CD4-positive, alpha-beta T cell treated with Interleukin-6 for 4 hours (primary cell): ENCODE results near the gene MMP15.
"Not testable (repeated sequence)": the region's sequence is repeated elsewhere in the genome, so short reads cannot be mapped to it uniquely, and the experiment has no call there.

Experiments used
- DNase-seq: peaks from one replicate; pipeline ENCODE4 v3.0.0-alpha.2; 2020; ENCODE audit warnings: mixed read lengths

Gene MMP15

GRCh38 chr16:58051821-58052603 lies 26.5 kb downstream of the MMP15 start:
- no peak for DNase-seq

DNA sequence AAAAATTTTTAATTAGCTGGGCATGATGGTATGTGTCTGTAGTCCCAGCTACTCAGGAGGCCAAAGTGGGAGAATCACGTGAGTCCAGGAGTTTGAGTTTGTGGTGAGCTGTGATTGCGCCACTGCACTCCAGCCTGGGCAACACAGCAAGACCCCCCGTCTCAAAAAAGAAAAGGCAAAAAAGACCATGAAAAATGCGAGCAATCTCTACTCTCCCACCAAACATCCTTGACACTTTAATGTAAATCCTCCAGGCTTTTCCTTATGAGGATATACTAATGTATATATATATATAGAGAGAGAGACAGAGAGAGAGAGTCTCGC lies 28.1 kb downstream of the MMP15 start:
- no peak for DNase-seq

DNA sequence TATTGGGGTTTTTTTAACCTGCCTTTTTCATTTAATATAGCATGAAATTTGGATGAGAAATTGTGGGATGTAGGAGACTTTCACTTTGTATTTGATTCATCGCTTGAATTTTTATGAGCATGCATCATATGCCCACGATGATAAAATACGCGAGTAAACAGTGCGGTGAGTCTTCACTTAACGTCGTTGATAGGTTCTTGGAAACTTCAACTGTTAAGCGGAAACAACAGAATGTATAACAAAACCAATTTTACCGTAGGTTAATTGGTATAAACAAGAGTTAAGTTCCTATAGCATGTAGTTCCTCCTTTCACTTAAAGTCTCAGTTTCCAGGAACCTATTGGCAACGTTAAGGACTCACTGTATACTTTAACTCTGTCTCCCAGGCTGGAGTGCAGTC lies 28.7 kb downstream of the MMP15 start:
- no peak for DNase-seq

DNA sequence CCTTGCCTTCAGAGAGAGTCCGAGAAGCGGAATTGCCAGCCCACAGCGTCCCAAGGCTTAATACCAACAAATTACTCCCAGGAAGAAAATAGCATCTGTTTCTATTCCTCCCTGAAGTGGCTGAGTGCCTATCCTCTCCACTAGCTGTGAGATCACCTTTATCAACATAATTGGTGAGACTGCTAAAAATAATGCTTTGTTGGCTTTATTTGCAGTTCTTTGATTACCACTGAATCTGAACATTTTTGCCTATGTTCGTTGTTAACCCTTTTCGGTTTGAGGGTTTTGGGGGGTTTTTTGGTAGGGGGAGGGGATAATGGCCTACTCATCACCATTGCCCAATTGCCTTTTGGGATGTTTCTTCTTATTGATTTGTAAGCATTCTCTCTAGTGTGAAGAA lies 31.0 kb downstream of the MMP15 start:
- no peak for DNase-seq

GRCh38 chr16:58057121-58057520 lies 31.6 kb downstream of the MMP15 start:
- no peak for DNase-seq

DNA sequence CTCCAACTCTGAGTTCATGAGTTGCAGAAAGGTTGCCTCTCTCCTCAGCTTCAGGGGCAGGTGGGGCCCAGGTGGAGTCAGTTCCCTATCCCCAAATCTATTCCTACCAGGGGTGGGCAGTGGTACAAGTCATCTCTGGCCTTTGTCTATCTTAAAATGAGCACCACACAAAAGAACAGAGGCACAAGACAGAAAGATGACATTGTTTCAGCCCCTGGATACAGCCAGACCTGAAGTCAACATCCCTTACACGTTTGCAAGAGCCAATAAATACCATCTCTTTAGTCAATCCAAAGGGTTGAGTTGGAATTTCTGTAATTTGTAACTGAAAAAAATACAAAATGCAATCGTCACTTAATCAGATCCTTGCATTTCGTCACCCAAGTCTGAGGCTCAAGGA lies 32.2 kb downstream of the MMP15 start:
- no peak for DNase-seq

- DNase-seq = no peak
Observed at GRCh38 chr16:58062821-58063220, 37.3 kb downstream of the MMP15 start.

- no peak for DNase-seq
Observed at GRCh38 chr16:58063377-58064076, 38.0 kb downstream of the MMP15 start.

GRCh38 chr16:58070585-58070984 lies 45.0 kb downstream of the MMP15 start:
- DNase-seq = no peak

DNA sequence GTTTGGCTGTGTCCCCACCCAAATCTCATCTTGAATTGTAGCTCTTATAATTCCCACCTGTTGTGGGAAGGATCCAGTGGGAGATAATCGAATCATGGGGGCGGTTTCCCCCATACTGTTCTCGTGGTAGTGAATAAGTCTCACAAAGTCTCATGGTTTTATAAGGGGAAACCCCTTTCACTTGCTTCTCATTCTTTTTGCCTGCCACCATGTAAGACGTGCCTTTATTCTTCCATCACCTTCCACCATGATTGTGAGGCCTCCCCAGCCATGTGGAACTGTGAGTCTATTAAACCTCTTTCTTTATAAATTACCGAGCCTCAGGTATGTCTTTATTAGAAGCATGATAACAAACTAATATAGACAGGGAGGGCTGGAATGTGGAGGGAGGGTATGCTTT lies 46.6 kb downstream of the MMP15 start:
- DNase-seq = not testable (repeated sequence)

DNA sequence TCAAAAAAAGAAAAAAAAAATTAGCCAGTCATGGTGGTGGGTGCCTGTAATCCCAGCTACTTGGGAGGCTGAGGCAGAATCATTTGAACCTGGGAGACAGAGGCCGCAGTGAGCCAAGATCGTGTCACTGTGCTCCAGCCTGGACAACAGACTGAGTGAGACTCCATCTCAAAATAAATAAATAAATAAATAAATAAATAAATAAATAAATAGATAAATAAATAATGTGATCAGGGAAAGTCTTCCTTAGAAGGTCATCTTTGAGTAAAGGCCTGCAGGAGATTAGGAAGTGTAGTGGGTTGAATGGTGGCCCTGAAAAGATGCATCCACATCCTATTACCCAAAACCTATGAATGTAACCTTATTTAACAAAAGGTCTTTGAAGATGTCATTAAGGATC lies 47.5 kb downstream of the MMP15 start:
- not testable (repeated sequence) for DNase-seq

- no peak for DNase-seq
Observed at GRCh38 chr16:58074657-58075056, 49.1 kb downstream of the MMP15 start.

- no peak for DNase-seq
Observed at GRCh38 chr16:58076514-58076913, 51.0 kb downstream of the MMP15 start.

DNA sequence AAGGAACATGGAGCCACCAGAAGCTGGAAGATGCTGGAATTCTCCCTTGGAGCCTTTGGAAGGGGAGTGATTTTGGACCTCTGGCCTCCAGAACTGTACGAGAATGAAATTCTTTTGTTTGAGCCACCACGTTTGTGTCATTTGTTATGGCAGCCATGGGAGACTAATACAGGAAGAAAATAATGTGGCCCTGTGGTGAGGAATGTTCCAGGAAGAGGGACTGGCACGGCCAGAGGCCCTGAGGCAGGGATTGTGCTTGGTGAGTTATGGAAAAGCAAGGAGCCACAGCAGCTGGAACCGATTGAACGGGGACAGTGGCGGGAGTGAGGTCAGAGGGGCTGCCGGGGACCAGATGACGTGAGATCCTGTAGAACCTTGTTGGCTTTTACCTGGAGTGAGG lies 52.2 kb downstream of the MMP15 start:
- DNase-seq = no peak

- not testable (repeated sequence) for DNase-seq
Observed at GRCh38 chr16:58080657-58081056, 55.1 kb downstream of the MMP15 start.

DNA sequence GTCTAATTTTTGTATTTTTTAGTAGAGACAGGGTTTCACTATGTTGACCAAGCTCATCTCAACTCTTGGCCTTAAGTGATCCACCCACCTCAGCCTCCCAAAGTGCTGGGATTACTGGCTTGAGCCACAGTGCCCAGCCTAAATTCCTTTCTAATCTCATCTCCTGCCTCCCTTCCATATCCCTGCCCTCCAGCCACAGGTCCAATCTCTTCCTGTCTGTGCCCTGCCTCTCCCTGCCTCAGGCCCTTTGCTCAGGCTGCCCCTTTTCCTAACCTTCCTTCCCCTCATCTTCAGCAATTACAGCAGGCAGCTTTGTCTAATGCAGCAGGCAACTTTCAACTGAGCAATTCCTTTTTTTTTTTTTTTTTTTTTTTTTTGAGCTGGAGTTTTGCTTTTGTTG lies 56.8 kb downstream of the MMP15 start:
- DNase-seq = no peak

GRCh38 chr16:58084635-58085034 lies 59.1 kb downstream of the MMP15 start:
- DNase-seq = no peak

DNA sequence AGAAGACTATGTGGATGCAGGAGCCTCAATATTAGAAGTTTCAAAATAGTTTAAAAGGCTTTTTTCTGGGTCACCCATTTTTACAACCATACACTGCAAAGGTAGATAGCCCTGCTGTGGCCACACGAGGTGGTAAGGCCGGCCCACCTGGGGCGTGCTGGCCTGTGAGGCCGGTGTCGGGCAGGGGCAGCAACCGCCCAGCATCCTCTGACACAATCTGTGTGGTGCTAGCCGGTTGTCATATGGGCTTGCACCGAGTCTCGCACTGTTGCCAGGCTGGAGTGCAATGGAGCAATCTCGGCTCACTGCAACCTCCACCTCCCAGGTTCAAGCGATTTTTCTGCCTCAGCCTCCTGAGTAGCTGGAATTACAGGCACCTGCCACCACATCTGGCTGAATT lies 59.6 kb downstream of the MMP15 start:
- DNase-seq = no peak

DNA sequence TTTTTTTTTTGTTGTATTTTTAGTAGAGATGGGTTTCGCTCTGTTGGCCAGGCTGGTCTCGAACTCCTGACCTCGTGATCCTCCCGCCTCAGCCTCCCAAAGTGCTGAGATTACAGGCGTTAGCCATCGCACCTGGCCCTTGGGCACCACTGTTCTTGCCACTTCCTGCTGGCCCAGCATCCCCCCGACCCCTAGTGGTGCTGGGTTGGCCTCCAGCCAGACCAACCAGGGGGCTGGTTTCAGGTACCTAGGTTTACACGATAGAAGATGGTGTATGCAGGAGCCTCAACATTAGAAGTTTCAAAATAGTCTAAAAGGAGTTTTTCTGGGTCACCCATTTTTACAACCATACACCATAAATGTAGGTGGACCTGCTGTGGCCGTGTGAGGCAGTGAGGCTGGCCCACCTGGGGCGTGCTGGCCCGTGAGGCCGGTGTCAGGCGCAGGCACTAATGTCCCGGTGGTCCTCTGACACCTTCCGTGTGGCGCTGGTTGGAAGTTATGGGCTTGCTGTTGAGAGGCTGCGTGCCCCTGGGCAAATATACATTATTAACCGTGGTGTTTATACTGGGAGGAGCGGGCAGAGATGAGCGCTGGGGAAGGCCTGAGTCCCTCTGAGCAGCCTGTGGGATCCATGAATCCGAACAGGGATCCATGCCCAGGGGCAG lies 60.2 kb downstream of the MMP15 start:
- DNase-seq = no peak

DNA sequence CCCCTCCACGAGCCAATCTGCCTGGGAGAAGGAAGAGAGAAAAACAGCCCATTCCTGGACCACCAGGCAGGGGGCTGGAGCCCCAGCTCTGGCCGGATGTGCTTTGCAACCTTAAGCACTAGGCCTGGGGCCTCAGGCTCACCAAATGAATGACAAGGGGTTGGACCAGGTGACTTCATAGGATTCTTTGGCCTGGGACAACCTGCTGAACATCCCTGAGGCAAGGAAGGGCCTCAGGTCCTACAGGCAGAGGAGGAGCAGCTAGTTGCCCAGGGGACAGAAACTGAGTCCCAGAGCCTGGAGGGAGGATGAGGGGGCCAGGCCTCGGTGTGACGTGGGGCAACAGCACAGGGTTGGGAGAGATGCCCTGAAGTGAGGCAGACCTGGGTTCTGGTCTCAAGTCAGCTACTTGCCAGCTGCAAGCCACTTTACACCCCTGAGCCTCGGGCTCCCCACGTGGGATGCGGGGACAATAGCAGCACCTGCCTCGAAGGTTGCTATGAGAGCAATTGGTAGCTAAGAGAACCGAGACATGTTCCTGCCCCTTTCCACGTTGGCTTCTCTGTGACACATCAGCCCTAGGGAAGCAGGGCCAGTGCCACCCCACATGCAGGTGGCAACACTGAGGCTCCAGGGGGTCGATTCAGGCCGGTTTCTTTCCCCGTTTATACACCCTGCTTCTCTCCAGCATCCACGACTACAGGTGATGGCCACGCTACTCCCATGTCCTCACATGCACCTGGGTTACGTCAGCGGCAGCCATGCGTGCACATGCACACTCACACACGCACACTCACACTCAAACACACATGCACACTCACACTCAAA lies 61.0 kb downstream of the MMP15 start:
- no peak for DNase-seq

DNA sequence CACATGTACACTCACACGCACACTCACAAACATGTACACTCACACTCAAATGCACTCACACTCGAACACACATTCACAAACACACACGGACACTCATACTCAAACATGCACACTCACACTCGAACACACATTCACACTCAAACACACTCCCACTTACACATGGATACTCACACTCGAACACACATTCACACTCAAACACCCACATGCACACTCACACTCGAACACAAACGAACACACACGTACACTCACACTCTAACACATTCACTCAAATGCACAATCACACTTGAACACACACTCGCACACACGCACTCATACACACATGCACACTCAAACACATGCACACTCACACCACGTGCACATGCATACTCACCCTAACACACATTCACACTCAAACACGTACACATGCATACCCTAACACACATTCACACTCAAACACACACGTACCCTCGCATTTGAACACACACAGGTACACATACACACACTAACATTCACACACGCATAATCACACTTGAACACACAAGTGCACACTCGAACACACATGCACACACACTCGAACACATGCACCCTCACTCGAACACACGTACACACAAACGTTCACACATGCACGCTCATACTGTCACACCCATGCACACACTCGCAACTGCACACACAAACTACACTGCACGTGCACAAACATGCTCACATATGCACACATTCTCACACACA lies 61.8 kb downstream of the MMP15 start:
- no peak for DNase-seq

DNA sequence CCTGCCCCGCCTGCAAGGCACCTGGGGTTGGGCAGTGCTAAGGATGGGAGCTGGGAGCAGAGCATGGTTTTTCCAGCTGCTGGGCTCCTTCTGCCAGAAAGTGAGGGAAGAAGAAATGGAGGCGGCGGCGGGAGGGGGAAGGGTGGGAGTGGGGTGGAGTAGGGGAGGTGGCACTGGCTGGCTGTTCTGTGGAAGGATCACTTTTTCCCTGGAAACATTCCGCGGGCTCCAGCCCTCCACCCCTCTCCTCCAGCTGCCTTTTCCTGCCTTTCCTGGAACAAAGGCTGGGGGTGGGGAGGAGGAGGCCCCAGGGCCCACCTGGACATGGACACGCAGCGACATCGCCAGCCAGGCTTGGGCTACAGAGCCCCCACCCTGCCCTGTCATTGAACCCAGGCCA lies 62.5 kb downstream of the MMP15 start:
- DNase-seq = no peak

DNA sequence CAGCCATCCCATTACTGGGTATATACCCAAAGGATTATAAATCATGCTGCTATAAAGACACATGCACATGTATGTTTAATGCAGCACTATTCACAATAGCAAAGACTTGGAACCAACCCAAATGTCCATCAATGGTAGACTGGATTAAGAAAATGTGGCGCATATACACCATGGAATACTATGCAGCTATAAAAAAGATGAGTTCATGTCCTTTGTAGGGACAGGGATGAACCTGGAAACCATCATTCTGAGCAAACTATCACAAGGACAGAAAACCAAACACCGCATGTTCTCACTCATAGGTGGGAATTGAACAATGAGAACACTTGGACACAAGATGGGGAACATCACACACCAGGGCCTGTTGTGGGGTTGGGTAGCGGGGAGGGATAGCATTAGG lies 64.8 kb downstream of the MMP15 start:
- not testable (repeated sequence) for DNase-seq
